GM12878 (cell line): ENCODE data around the gene PRTFDC1. TPM values are rescaled to one million over a fixed set of nuclear protein-coding genes. Genes with fewer than 3 reads are reported as not detected.

Experiments used
- ATAC-seq: fragments of 200-7000 bp; cut with Tn5 transposase; 3 replicates; pipeline ENCODE4 v1.9.1; 2020; ENCODE audit warnings: mild to moderate bottlenecking, moderate library complexity
- BruUV-seq: library from RNA; stranded (reverse); fragments of 400-500 nt; replicated peaks from 2 replicates; lab custom pipeline; 2021; lab: Mats Ljungman, UMichigan
- CTCF ChIA-PET: fragments of 300-600 bp; sonication (Branson Sonifier 250); formaldehyde crosslinking; extraction: SDS; loops from one replicate; lab custom pipeline; 2021; ENCODE audit warnings: inconsistent platforms; lab: Yijun Ruan, JAX
- POLR2A ChIA-PET: fragments of 350-600 bp; formaldehyde crosslinking; extraction: SDS; loops from one replicate; lab custom pipeline; 2021; ENCODE audit warnings: inconsistent platforms; lab: Charles Lee
- RAD21 ChIA-PET: fragments of 300-600 bp; sonication (Branson Sonifier 250); formaldehyde crosslinking; loops from one replicate; lab custom pipeline; 2023; ENCODE audit warnings: antibody characterized with exemption; ENCODE audit not compliant: unreplicated experiment; lab: Charles Lee
- SMC1A ChIA-PET: fragments of 300-600 bp; sonication (Branson Sonifier 250); formaldehyde crosslinking; loops from one replicate; lab custom pipeline; 2023; ENCODE audit not compliant: unreplicated experiment, uncharacterized antibody; lab: Charles Lee
- DNase-seq: peaks from one replicate; pipeline ENCODE4 v3.0.0-alpha.2; 2011; ENCODE audit warnings: low read depth, low spot score
- FAIRE-seq: peaks from 3 replicates; lab custom pipeline; 2011; peaks lifted over from hg19 to GRCh38; lab: Jason Lieb, UNC
- H2AFZ ChIP-seq: 2 replicates; pipeline ENCODE4 v1.6.0; 2011; ENCODE audit warnings: low read depth, low read length, control low read depth; ENCODE audit not compliant: control insufficient read depth
- H3K27ac ChIP-seq: 2 replicates; pipeline ENCODE4 v1.5.1; 2011; ENCODE audit warnings: control low read depth; ENCODE audit not compliant: control insufficient read depth, insufficient read depth
- H3K27me3 ChIP-seq, 2 experiments: replicated peaks in 1 of 2; 2 replicates each; pipeline versions ENCODE4 v1.6.0 to v1.6.1; 2011; ENCODE audit warnings: low read length in 1 of 2; ENCODE audit not compliant: control insufficient read depth in 2 of 2, insufficient read depth in 2 of 2
- H3K36me3 ChIP-seq, 2 experiments: 2 replicates each; pipeline ENCODE4 v1.5.1; 2011; ENCODE audit warnings: low read length in 1 of 2; ENCODE audit not compliant: control insufficient read depth in 2 of 2, insufficient read depth in 2 of 2
- H3K4me1 ChIP-seq: 2 replicates; pipeline ENCODE4 v1.6.1; 2011; ENCODE audit warnings: mild to moderate bottlenecking, low read length, moderate library complexity, mixed read lengths; ENCODE audit not compliant: control insufficient read depth, insufficient read depth
- H3K4me2 ChIP-seq: 2 replicates; pipeline ENCODE4 v1.6.0; 2011; ENCODE audit warnings: control low read depth; ENCODE audit not compliant: control insufficient read depth, insufficient read depth
- H3K4me3 ChIP-seq: fragments of 200-600 bp; sonication (generic); 2 replicates; pipeline ENCODE4 v1.5.1; 2016
- H3K79me2 ChIP-seq: 2 replicates; pipeline ENCODE4 v1.6.0; 2011; ENCODE audit warnings: low read length; ENCODE audit not compliant: control insufficient read depth, insufficient read depth
- H3K9ac ChIP-seq: 2 replicates; pipeline ENCODE4 v1.8.0; 2011; ENCODE audit warnings: low read length, control low read depth, mixed read lengths; ENCODE audit not compliant: control insufficient read depth, insufficient read depth
- H3K9me3 ChIP-seq: replicated peaks from 3 replicates; pipeline ENCODE4 v1.5.1; 2011; ENCODE audit warnings: mild to moderate bottlenecking, low read length; ENCODE audit not compliant: control insufficient read depth, insufficient read depth
- H4K20me1 ChIP-seq: 2 replicates; pipeline ENCODE4 v1.6.0; 2011; ENCODE audit not compliant: control insufficient read depth, insufficient read depth
- CTCF ChIP-seq, 3 experiments: IDR thresholded peaks in 2 of 3; conservative IDR thresholded peaks in 1 of 3; 2 replicates each; pipeline ENCODE4 v1.5.1; 2011; ENCODE audit warnings: low read depth in 3 of 3, low read length in 3 of 3, mild to moderate bottlenecking in 3 of 3, control low read depth in 2 of 3, moderate library complexity in 2 of 3, inconsistent platforms in 1 of 3, mixed read lengths in 1 of 3; ENCODE audit not compliant: control insufficient read depth in 2 of 3, insufficient read depth in 1 of 3; ENCODE audit errors: extremely low read depth in 1 of 3
- E2F8 ChIP-seq: fragments of 450-650 bp; IDR thresholded peaks from 2 replicates; pipeline ENCODE4 v1.6.1; 2018; ENCODE audit warnings: mild to moderate bottlenecking, low read depth, moderate library complexity; ENCODE audit not compliant: partially characterized antibody
- ETV6 ChIP-seq, 2 experiments: fragments of 450-650 bp in 1 of 2; IDR thresholded peaks in 1 of 2; conservative IDR thresholded peaks in 1 of 2; 2 replicates each; pipeline ENCODE4 v1.6.1; 2014; ENCODE audit warnings: antibody characterized with exemption in 1 of 2, borderline replicate concordance in 1 of 2, low read depth in 1 of 2, mild to moderate bottlenecking in 1 of 2, moderate library complexity in 1 of 2
- EZH2 ChIP-seq: IDR thresholded peaks from 2 replicates; pipeline ENCODE4 v1.6.1; 2012; ENCODE audit warnings: low read depth, mild to moderate bottlenecking, control low read depth, inconsistent platforms, low read length, borderline replicate concordance; ENCODE audit not compliant: control insufficient read depth
- FOXK2 ChIP-seq: fragments of 450-650 bp; IDR thresholded peaks from 2 replicates; pipeline ENCODE4 v1.6.1; 2017; ENCODE audit warnings: mild to moderate bottlenecking, moderate library complexity
- FOXM1 ChIP-seq: IDR thresholded peaks from 2 replicates; pipeline ENCODE4 v1.6.1; 2012; ENCODE audit warnings: low read depth, mild to moderate bottlenecking, inconsistent platforms, low read length, moderate library complexity
- IKZF1 ChIP-seq: fragments of 450-650 bp; conservative IDR thresholded peaks from 2 replicates; pipeline ENCODE4 v1.6.1; 2017; ENCODE audit warnings: antibody characterized with exemption, mild to moderate bottlenecking
- KAT2A ChIP-seq: conservative IDR thresholded peaks from 2 replicates; pipeline ENCODE4 v1.6.1; 2011; ENCODE audit warnings: low read depth, low read length; ENCODE audit not compliant: control insufficient read depth
- MLLT1 ChIP-seq: fragments of 450-650 bp; IDR thresholded peaks from 2 replicates; pipeline ENCODE4 v1.6.1; 2016; ENCODE audit warnings: mild to moderate bottlenecking
- MTA2 ChIP-seq: fragments of 450-650 bp; IDR thresholded peaks from 2 replicates; pipeline ENCODE4 v1.6.1; 2016; ENCODE audit warnings: low read depth, mild to moderate bottlenecking, moderate library complexity
- NR2F1 ChIP-seq: fragments of 450-650 bp; conservative IDR thresholded peaks from 2 replicates; pipeline ENCODE4 v1.6.1; 2017; ENCODE audit warnings: mild to moderate bottlenecking
- RAD21 ChIP-seq: IDR thresholded peaks from 2 replicates; pipeline ENCODE4 v1.6.1; 2011; ENCODE audit warnings: mild to moderate bottlenecking, low read depth, low read length, moderate library complexity; ENCODE audit not compliant: insufficient read depth
- SIN3A ChIP-seq: IDR thresholded peaks from 2 replicates; pipeline ENCODE4 v1.6.1; 2012; ENCODE audit warnings: low read depth, low read length, improper control_type of control experiment
- SP1 ChIP-seq: IDR thresholded peaks from one replicate; pipeline ENCODE4 v1.6.1; 2011; ENCODE audit warnings: low read depth, low read length
- YBX1 ChIP-seq: fragments of 450-650 bp; IDR thresholded peaks from 2 replicates; pipeline ENCODE4 v1.6.1; 2016; ENCODE audit warnings: antibody characterized with exemption
- WGBS: methylation state at CpG from one replicate; pipeline ENCODE4 v1.1.6; 2016; ENCODE audit warnings: low lambda C conversion rate; ENCODE audit not compliant: insufficient replicate concordance, insufficient coverage; ENCODE audit errors: missing lambda C conversion rate; 5-methylcytosine and 5-hydroxymethylcytosine counted together
- in situ Hi-C: fragments of 300-500 bp; cut with MboI; formaldehyde crosslinking; loops from 9 replicates; pipeline ENCODE4 v1.14.3; 2018; ENCODE audit warnings: mixed read lengths
- intact Hi-C: fragments of 100-400 bp; cut with micrococcal nuclease; formaldehyde crosslinking; loops from one replicate; pipeline ENCODE4 v1.14.2; 2022; ENCODE audit not compliant: unreplicated experiment
- polyA plus RNA-seq, 11 experiments: library from polyadenylated mRNA; depleted of rRNA in 4 of 11; unstranded in 6 of 11; stranded (reverse) in 5 of 11; fragments of >200 nt; fragmentation: Nextera tagmentation in 4 of 11; fragmentation: Illumina TruSeq in 1 of 11; extraction: Ambion mirVana in 4 of 11; extraction: Trizol in 1 of 11; gene quantifications; 1 replicate in 1 of 11; 2 replicates in 10 of 11; pipeline versions ENCODE4 v1.2.1 to v1.2.3, GENCODE V29; 2011 to 2016; ENCODE audit warnings: inconsistent platforms in 2 of 11, missing spikeins in 2 of 11, low read depth in 1 of 11
- total RNA-seq, 4 experiments: library from RNA; depleted of rRNA in 3 of 4; stranded (reverse); fragments of >200 nt in 3 of 4; fragmentation: Illumina TruSeq in 1 of 4; extraction: Trizol in 1 of 4; gene quantifications; 2 replicates each; pipeline versions ENCODE4 v1.2.1 to v1.2.3, GENCODE V29; 2013 to 2021

Gene PRTFDC1
- total and polyA plus RNA-seq, 10 of the 15 experiments (the other 5 are each of a cell fraction or from before 2014, with no cell fraction given), result 5.5 to 17.3 (median 11.3) TPM

- TF ChIP-seq MLLT1 (no peak), IKZF1 (no peak)
- TF ChIP-seq, all 136 proteins: peak for 0
Measured at GRCh38 chr10:24849501-24850299, 102.7 kb downstream of the PRTFDC1 start (continued).

GRCh38 chr10:24849051-24849450 is 103.4 kb downstream of the PRTFDC1 start:
- H3K79me2 ChIP-seq, result no peaks in the 10 kb centered on the region
- no peak overlapping the region for H3K9ac ChIP-seq
- 65% methylated on average over 6 of the region's 6 CpGs for WGBS
- POLR2A ChIA-PET, result no interaction called here
- H3K27ac ChIP-seq, result no peak overlapping the region
- BruUV-seq, result no TSS peak
- H3K9me3 ChIP-seq, result no peaks in the 10 kb centered on the region; the same call in 2 of the 3 replicates
- no peaks in the 10 kb centered on the region for H3K36me3 ChIP-seq
- FAIRE-seq (no peak), ATAC-seq (no peak), DNase-seq (no peak)
- H3K4me1 ChIP-seq, result no peaks in the 10 kb centered on the region
- SMC1A ChIA-PET, result interaction anchor here (0.7 to 2.1 kb wide), 11 partner anchors 9 to 98 kb away, joined by 3 to 9 read pairs (median 4); no protein-coding TSS in a partner anchor
- H2AFZ ChIP-seq, result no peak overlapping the region
- no peaks in the 10 kb centered on the region for H3K27me3 ChIP-seq
- CTCF ChIA-PET, result interaction anchor here (0.9 to 2.2 kb wide), 6 partner anchors 8 to 134 kb away, joined by 3 to 8 read pairs (median 4); no protein-coding TSS in a partner anchor
- H4K20me1 ChIP-seq, result no peaks in the 10 kb centered on the region
- RAD21 ChIA-PET, result interaction anchor here (1.1 kb wide), 1 partner anchor 26 kb away, joined by 4 read pairs; no protein-coding TSS in a partner anchor
- H3K4me3 ChIP-seq, result no peak overlapping the region
- no peak overlapping the region for H3K4me2 ChIP-seq
- intact Hi-C loops, result no loop called here
- in situ Hi-C loops, result no loop called here
- no peak for TF ChIP-seq YBX1
- no peak for TF ChIP-seq FOXK2
- no peak for TF ChIP-seq E2F8
- no peak for TF ChIP-seq RAD21
- no peak for TF ChIP-seq SIN3A
- TF ChIP-seq NR2F1, result no peak
- TF ChIP-seq KAT2A, result no peak
- no peak for TF ChIP-seq FOXM1
- TF ChIP-seq SP1, result no peak
- no peak for TF ChIP-seq EZH2
- TF ChIP-seq ETV6 (conservative IDR thresholded peaks at IDR 0.05 in 1 of 2, IDR thresholded peaks at IDR 0.05 in 1 of 2; ENCODE audit: borderline replicate concordance in 1 of 2, low read depth in 1 of 2), result no peak
- TF ChIP-seq MTA2, result no peak
- TF ChIP-seq CTCF (IDR thresholded peaks at IDR 0.05 in 2 of 3, conservative IDR thresholded peaks at IDR 0.05 in 1 of 3; ENCODE audit: control insufficient read depth in 2 of 3, extremely low read depth in 1 of 3, insufficient read depth in 1 of 3, low read depth in 3 of 3, low read length in 3 of 3), result no peak
